ENCODE results near the gene SUPT5H. TPM values are rescaled to one million over a fixed set of nuclear protein-coding genes. Genes with fewer than 3 reads are reported as not detected.

SUPT5H gene
- total and polyA plus RNA-seq, 2 of the 8 experiments (the other 6 are each of a cell fraction or from before 2014, with no cell fraction given): 77.8 to 111 TPM

DNA sequence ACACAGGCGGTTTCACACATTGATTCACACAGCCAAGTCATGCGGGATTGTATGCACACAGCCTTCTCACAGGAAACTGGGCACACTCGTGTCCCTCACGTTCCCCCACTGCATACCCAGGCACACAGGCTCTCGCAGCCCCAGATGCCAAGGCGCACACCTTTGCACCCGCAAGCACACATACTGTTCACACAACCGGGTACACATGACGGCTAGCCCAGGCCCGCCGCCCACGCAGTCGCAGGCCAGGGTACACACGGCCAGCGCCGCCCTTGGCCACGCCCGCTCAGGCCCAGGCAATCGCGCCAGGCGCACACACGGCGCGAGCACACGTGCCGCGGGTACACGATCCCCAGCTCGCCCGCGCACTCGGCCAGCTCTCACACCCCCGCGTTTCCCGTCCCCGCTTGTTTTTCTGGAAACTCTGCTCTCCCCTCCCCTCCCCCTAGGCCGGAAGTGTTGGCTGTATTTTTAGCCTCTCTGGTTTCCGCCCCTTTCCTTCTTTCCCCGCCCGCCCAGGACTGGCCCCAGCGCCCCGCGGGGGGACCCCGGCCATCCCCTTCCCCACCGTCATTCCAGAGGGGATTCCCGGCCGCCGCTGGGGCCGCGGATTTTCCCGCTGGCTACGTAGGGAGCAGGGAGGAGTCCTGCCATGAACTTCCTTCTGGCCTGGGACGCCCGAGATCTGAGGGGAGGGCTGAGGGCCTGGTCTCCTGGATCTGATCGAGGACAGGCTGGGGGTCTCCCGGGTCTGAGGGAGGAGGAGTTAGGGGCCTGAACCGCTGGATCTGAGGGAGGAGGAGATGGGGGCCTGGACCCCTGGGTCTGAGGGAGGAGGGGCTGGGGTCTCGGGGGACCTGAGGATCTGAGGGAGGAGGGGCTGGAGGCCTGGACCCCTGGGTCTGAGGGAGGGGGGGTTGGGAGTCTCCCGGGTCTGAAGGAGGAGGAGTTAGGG, 42.8 kb upstream of the SUPT5H start:
- Histone ChIP-seq H2AFZ (ENCODE audit: low read length) (no peak overlapping the region; the same call in 1 of the 2 replicates), H2BK12ac (ENCODE audit: low read depth, low read length) (peak overlapping the region; percentile 95), H3K79me2 (ENCODE audit: control insufficient read depth in 1 of 2, insufficient read depth in 2 of 2, low read length in 2 of 2) (peaks cover 0 to 6% of the 10 kb centered on the region in 2 experiments; a peak in 1 of 4 replicates), H2BK20ac (ENCODE audit: low read length) (peak overlapping the region; percentile 51), H3K27ac (ENCODE audit: low read depth, low read length) (peak overlapping the region; percentile 97), H3K9me3 (ENCODE audit: insufficient read depth in 2 of 2, low read depth in 1 of 2, low read length in 1 of 2) (no peaks in the 10 kb centered on the region), H3K18ac (ENCODE audit: extremely low read depth, low read length) (peak overlapping the region; percentile 95), H3K56ac (replicated peaks; ENCODE audit: insufficient read length, low read depth, low read length) (peak overlapping the region; percentile 20), H3K9ac (replicated peaks in 1 of 4; ENCODE audit: extremely low read depth in 1 of 4, low read depth in 3 of 4, low read length in 3 of 4) (peak overlapping the region; percentile 68 to 81 (median 76)), H4K20me1 (replicated peaks in 1 of 2; ENCODE audit: control insufficient read depth in 1 of 2, insufficient read depth in 2 of 2, low read length in 2 of 2) (peaks cover 0 to under 1% of the 10 kb centered on the region in 2 experiments), H4K5ac (ENCODE audit: insufficient read length, low read depth, low read length) (peak overlapping the region; percentile 98), H3K4me1 (replicated peaks in 1 of 4; ENCODE audit: control insufficient read depth in 3 of 4, insufficient read depth in 4 of 4, low read length in 3 of 4) (peaks cover 6 to 35% (median 20%) of the 10 kb centered on the region in 4 experiments), H3K36me3 (ENCODE audit: control insufficient read depth in 2 of 4, insufficient read depth in 4 of 4, low read length in 3 of 4) (no peaks in the 10 kb centered on the region; a peak in 1 of 8 replicates), H3K27me3 (replicated peaks in 1 of 4; ENCODE audit: control insufficient read depth in 3 of 4, extremely low read depth in 1 of 4, insufficient read depth in 3 of 4, low read length in 3 of 4) (no peaks in the 10 kb centered on the region), H4K91ac (replicated peaks; ENCODE audit: insufficient read length, low read length) (peak overlapping the region; percentile 91), H3K4me2 (ENCODE audit: insufficient read depth in 1 of 2, low read depth in 2 of 2, low read length in 2 of 2) (peak overlapping the region; percentile 63 to 95), H2BK120ac (replicated peaks; ENCODE audit: low read depth, low read length) (peak overlapping the region; percentile 67), H2BK15ac (ENCODE audit: low read length) (peak overlapping the region; percentile 85), H3K79me1 (ENCODE audit: low read depth, low read length) (no peaks in the 10 kb centered on the region), H2BK5ac (ENCODE audit: low read depth, low read length) (peak overlapping the region; percentile 97), H4K8ac (ENCODE audit: extremely low read depth, insufficient read depth, low read length) (peak overlapping the region; percentile 96), H3K14ac (ENCODE audit: insufficient read length) (no peak overlapping the region), H3K4ac (replicated peaks; ENCODE audit: insufficient read length, low read depth, low read length) (peak overlapping the region; percentile 97), H3K23me2 (ENCODE audit: low read depth, low read length) (peaks cover 19% of the 10 kb centered on the region; the same call in 1 of the 2 replicates), H3K23ac (ENCODE audit: insufficient read length) (no peak overlapping the region), H3K4me3 (ENCODE audit: extremely low read depth in 1 of 4, insufficient read depth in 2 of 4, low read depth in 3 of 4, low read length in 4 of 4) (peak overlapping the region; percentile 35 to 75 (median 57)), H2AK5ac (ENCODE audit: low read depth, low read length) (peak overlapping the region; percentile 99)
- DNase-seq (ENCODE audit: low read depth in 1 of 2, low spot score in 2 of 2) (peak in 1 of 2 experiments; percentile 92), FAIRE-seq (no peak)
- POLR2A ChIA-PET (ENCODE audit: partially characterized antibody): interaction anchor here (1.1 to 14.3 kb wide), 9 partner anchors 9 to 61 kb away, joined by 4 to 234 read pairs (median 22); partner anchors contain the start of genes MED29, PAF1, PLEKHG2 and RPS16
- CTCF ChIA-PET (ENCODE audit: partially characterized antibody): interaction anchor here (0.6 to 9.5 kb wide), 3 partner anchors 9 to 54 kb away, joined by 3 to 128 read pairs (median 10); partner anchors contain the start of genes MED29, PAF1 and PLEKHG2
- 10% methylated on average over 34 of the region's 59 CpGs; no CpG with 5 or more reads in 1 of the 2 experiments for WGBS, 2 experiments (ENCODE audit: extremely low coverage in 1 of 2, insufficient coverage in 1 of 2, insufficient read length in 1 of 2, insufficient replicate concordance in 2 of 2, low coverage in 1 of 2, low lambda C conversion rate in 2 of 2, missing lambda C conversion rate in 1 of 2)
- no peak for TF ChIP-seq GTF2F1 (IDR thresholded peaks at IDR 0.05; ENCODE audit: borderline replicate concordance, low read depth, low read length)
- no peak for TF ChIP-seq RXRA (IDR thresholded peaks at IDR 0.05; ENCODE audit: insufficient read depth, low read depth, low read length)
- TF ChIP-seq JUN (IDR thresholded peaks at IDR 0.05; ENCODE audit: low read depth, low read length): no peak
- TF ChIP-seq FOSL1 (IDR thresholded peaks at IDR 0.05; ENCODE audit: insufficient read depth, low read depth, low read length): no peak

Data from H1 (cell line).